DND-41 (cell line): ENCODE results near the gene MCM9.

Experiments
- EZH2 ChIP-seq: IDR thresholded peaks from 3 replicates; pipeline ENCODE4 v1.6.1; 2012; ENCODE audit warnings: borderline replicate concordance, low read depth, mild to moderate bottlenecking, moderate library complexity, low read length, inconsistent platforms; ENCODE audit not compliant: severe bottlenecking
- TF ChIP-seq, protein P1 (sequence below): IDR thresholded peaks from 2 replicates; pipeline ENCODE4 v1.5.1; 2012; ENCODE audit warnings: borderline replicate concordance, low read length, moderate library complexity, mild to moderate bottlenecking; ENCODE audit not compliant: poor library complexity, severe bottlenecking; ENCODE audit errors: extremely low read depth

DNA sequence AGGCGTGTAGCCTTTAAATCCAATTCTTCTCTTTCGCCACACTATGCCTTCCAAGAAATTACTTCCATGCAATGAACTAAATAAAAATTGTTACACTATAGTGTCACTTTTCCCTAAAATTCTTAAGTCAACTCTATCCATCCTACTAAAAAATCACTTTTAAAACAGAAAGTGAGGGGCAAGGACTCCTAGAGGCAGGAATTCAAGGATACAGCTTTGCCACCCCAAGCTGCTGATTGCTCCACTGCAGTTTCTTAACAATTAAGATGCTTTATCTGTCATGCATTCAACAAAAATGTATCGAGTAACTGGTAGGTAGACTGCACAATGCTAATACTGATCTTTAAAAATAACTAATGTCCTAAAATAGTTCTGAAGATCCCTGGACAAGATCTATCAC lies 4.3 kb downstream of the MCM9 start:
- TF ChIP-seq, protein P1, sequence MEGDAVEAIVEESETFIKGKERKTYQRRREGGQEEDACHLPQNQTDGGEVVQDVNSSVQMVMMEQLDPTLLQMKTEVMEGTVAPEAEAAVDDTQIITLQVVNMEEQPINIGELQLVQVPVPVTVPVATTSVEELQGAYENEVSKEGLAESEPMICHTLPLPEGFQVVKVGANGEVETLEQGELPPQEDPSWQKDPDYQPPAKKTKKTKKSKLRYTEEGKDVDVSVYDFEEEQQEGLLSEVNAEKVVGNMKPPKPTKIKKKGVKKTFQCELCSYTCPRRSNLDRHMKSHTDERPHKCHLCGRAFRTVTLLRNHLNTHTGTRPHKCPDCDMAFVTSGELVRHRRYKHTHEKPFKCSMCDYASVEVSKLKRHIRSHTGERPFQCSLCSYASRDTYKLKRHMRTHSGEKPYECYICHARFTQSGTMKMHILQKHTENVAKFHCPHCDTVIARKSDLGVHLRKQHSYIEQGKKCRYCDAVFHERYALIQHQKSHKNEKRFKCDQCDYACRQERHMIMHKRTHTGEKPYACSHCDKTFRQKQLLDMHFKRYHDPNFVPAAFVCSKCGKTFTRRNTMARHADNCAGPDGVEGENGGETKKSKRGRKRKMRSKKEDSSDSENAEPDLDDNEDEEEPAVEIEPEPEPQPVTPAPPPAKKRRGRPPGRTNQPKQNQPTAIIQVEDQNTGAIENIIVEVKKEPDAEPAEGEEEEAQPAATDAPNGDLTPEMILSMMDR, result no peak
- no peak for TF ChIP-seq EZH2
